Liver (tissue), 9 donors: Measurements from ENCODE around the gene DDO. TPM values are rescaled to one million over a fixed set of nuclear protein-coding genes. Genes with fewer than 3 reads are reported as not detected.

Source experiments
- DNase-seq: peaks from one replicate; pipeline ENCODE4 v3.0.0-alpha.2; 2017; ENCODE audit warnings: low spot score
- H3K27ac ChIP-seq, 2 donors: one replicate each; pipeline ENCODE4 v1.7.0; 2013; ENCODE audit warnings: inconsistent platforms in 2 of 2, low read length in 2 of 2, control low read depth in 1 of 2, low read depth in 1 of 2, mild to moderate bottlenecking in 1 of 2
- H3K27me3 ChIP-seq, 4 donors: one replicate each; pipeline versions ENCODE4 v1.6.1 to v1.7.0; 2013; ENCODE audit warnings: low read length in 3 of 4, inconsistent platforms in 1 of 4, mild to moderate bottlenecking in 1 of 4, moderate library complexity in 1 of 4; ENCODE audit not compliant: control insufficient read depth in 4 of 4, insufficient read depth in 4 of 4
- H3K36me3 ChIP-seq, 4 donors: one replicate each; pipeline versions ENCODE4 v1.6.1 to v1.7.0; 2013; ENCODE audit warnings: low read length in 3 of 4, mild to moderate bottlenecking in 3 of 4, low read depth in 1 of 4, moderate library complexity in 1 of 4; ENCODE audit not compliant: control insufficient read depth in 4 of 4, insufficient read depth in 3 of 4
- H3K4me1 ChIP-seq, 4 donors: one replicate each; pipeline versions ENCODE4 v1.6.1 to v1.7.0; 2013; ENCODE audit warnings: low read length in 3 of 4, mild to moderate bottlenecking in 3 of 4, moderate library complexity in 1 of 4; ENCODE audit not compliant: control insufficient read depth in 4 of 4, insufficient read depth in 4 of 4
- H3K4me3 ChIP-seq, 3 donors: one replicate each; pipeline versions ENCODE4 v1.6.1 to v1.7.0; 2013; ENCODE audit warnings: low read length in 3 of 3, control low read depth in 1 of 3, low read depth in 1 of 3, mild to moderate bottlenecking in 1 of 3
- H3K9ac ChIP-seq, 2 donors: one replicate each; pipeline ENCODE4 v1.7.0; 2013; ENCODE audit warnings: low read length in 2 of 2, mild to moderate bottlenecking in 2 of 2, moderate library complexity in 2 of 2, control low read depth in 1 of 2, low read depth in 1 of 2
- H3K9me3 ChIP-seq, 4 donors: one replicate each; pipeline versions ENCODE4 v1.6.1 to v1.7.0; 2013; ENCODE audit warnings: low read length in 3 of 4; ENCODE audit not compliant: control insufficient read depth in 4 of 4
- CTCF ChIP-seq: fragments of 150-350 bp; IDR thresholded peaks from 2 replicates; pipeline ENCODE4 v1.5.1; 2017; ENCODE audit warnings: improper control_type of control experiment, low read depth, low read length; ENCODE audit not compliant: missing input control
- EGR1 ChIP-seq, 2 donors: IDR thresholded peaks; 2 replicates each; pipeline ENCODE4 v1.6.1; 2016 to 2018; ENCODE audit warnings: antibody characterized with exemption in 2 of 2, low read depth in 2 of 2
- FOXA1 ChIP-seq: IDR thresholded peaks from 2 replicates; pipeline ENCODE4 v1.6.1; 2016; ENCODE audit warnings: antibody characterized with exemption
- HNF4A ChIP-seq, 2 donors: conservative IDR thresholded peaks; 2 replicates each; pipeline ENCODE4 v1.6.1; 2016; ENCODE audit warnings: antibody characterized with exemption in 2 of 2, mild to moderate bottlenecking in 2 of 2
- HNF4G ChIP-seq: IDR thresholded peaks from 2 replicates; pipeline ENCODE4 v1.6.1; 2016; ENCODE audit warnings: antibody characterized with exemption
- JUND ChIP-seq, 2 donors: IDR thresholded peaks; 2 replicates each; pipeline ENCODE4 v1.6.1; 2016; ENCODE audit warnings: antibody characterized with exemption in 2 of 2
- MAX ChIP-seq: IDR thresholded peaks from 2 replicates; pipeline ENCODE4 v1.6.1; 2016; ENCODE audit warnings: antibody characterized with exemption
- RAD21 ChIP-seq, 2 donors: IDR thresholded peaks; 2 replicates each; pipeline ENCODE4 v1.6.1; 2016; ENCODE audit warnings: antibody characterized with exemption in 2 of 2, mild to moderate bottlenecking in 2 of 2
- SP1 ChIP-seq: IDR thresholded peaks from 2 replicates; pipeline ENCODE4 v1.6.1; 2018; ENCODE audit warnings: antibody characterized with exemption, mild to moderate bottlenecking
- YY1 ChIP-seq: IDR thresholded peaks from 2 replicates; pipeline ENCODE4 v1.6.1; 2016; ENCODE audit warnings: antibody characterized with exemption, mild to moderate bottlenecking
- ZBTB33 ChIP-seq: IDR thresholded peaks from 2 replicates; pipeline ENCODE4 v1.6.1; 2016; ENCODE audit warnings: antibody characterized with exemption
- WGBS: extraction: QIAGEN DNeasy Blood & Tissue Kit; methylation state at CpG from one replicate; pipeline ENCODE4 v1.1.7; 2013; 5-methylcytosine and 5-hydroxymethylcytosine counted together
- polyA plus RNA-seq, 2 donors: library from polyadenylated mRNA; stranded (reverse) in 1 of 2; unstranded in 1 of 2; fragments of 200-250 nt in 1 of 2; fragments of >200 nt in 1 of 2; fragmentation: Nextera tagmentation in 1 of 2; extraction: Ambion mirVana in 1 of 2; gene quantifications; one replicate each; pipeline versions ENCODE4 v1.2.1 to v1.2.3, GENCODE V29; 2013 to 2015
- total RNA-seq, 2 donors: library from RNA; depleted of rRNA; stranded (reverse); fragments of >200 nt; gene quantifications; one replicate each; pipeline ENCODE4 v1.2.3, GENCODE V29; 2014
- donor health status: healthy.
- donor health status: healthy.
- donor health status: healthy.
- donor health status: healthy.
- donor health status: healthy.

The DDO gene
- total and polyA plus RNA-seq, 4 donors, result 4.9 to 11.1 (median 7.0) TPM

- H3K4me1 ChIP-seq, result peaks cover 0 to 16% (median 5%) of the 10 kb centered on the region in 4 donors
- WGBS, result 93% methylated on average over 2 of the region's 2 CpGs
- H3K9ac ChIP-seq, result no peak overlapping the region
- H3K36me3 ChIP-seq, result no peaks in the 10 kb centered on the region
- no peak overlapping the region for H3K27ac ChIP-seq
- no peak overlapping the region for H3K4me3 ChIP-seq
- no peaks in the 10 kb centered on the region for H3K9me3 ChIP-seq
- no peak for DNase-seq
- H3K27me3 ChIP-seq, result no peaks in the 10 kb centered on the region
- TF ChIP-seq SP1, result no peak
- no peak for TF ChIP-seq HNF4G
- TF ChIP-seq RAD21 (IDR thresholded peaks at IDR 0.05), result no peak
- no peak for TF ChIP-seq JUND (IDR thresholded peaks at IDR 0.05)
These were observed 59.6 kb downstream of the DDO start for GRCh38 chr6:110355727-110356126.

- Histone ChIP-seq H3K27ac (no peak overlapping the region), H3K9ac (no peak overlapping the region), H3K27me3 (no peaks in the 10 kb centered on the region), H3K4me1 (peaks cover 0 to 12% (median 4%) of the 10 kb centered on the region in 4 donors), H3K4me3 (no peak overlapping the region), H3K36me3 (no peaks in the 10 kb centered on the region), H3K9me3 (no peaks in the 10 kb centered on the region)
- TF ChIP-seq FOXA1 (no peak), CTCF (no peak), YY1 (no peak), EGR1 (IDR thresholded peaks at IDR 0.05; ENCODE audit: low read depth in 2 of 2) (no peak), HNF4A (conservative IDR thresholded peaks at IDR 0.05) (no peak), MAX (no peak)
- no peak for DNase-seq
- 82% methylated on average over 2 of the region's 2 CpGs for WGBS
These were observed 60.4 kb downstream of the DDO start for GRCh38 chr6:110355022-110355421.

- 86% methylated on average over 2 of the region's 2 CpGs for WGBS
- H3K9me3 ChIP-seq, result no peaks in the 10 kb centered on the region
- no peak overlapping the region for H3K9ac ChIP-seq
- no peak overlapping the region for H3K27ac ChIP-seq
- H3K36me3 ChIP-seq, result no peaks in the 10 kb centered on the region
- no peak for DNase-seq
- no peak for TF ChIP-seq YY1
- no peak for TF ChIP-seq ZBTB33
- H3K4me1 ChIP-seq, result peaks cover 0 to 12% (median 4%) of the 10 kb centered on the region in 4 donors
- no peak overlapping the region for H3K4me3 ChIP-seq
- no peaks in the 10 kb centered on the region for H3K27me3 ChIP-seq
These were observed 61.2 kb downstream of the DDO start for GRCh38 chr6:110354153-110354552.
